ENCODE data around the gene DCAF5.
"Not testable (repeated sequence)": the region's sequence is repeated elsewhere in the genome, so short reads cannot be mapped to it uniquely, and the experiment has no call there.

Gene DCAF5

GRCh38 chr14:69076341-69076740, 76.6 kb downstream of the DCAF5 start:
- Histone ChIP-seq H3K9me3 (no peaks in the 10 kb centered on the region), H3K27me3 (no peaks in the 10 kb centered on the region), H3K4me2 (no peak overlapping the region), H3K36me3 (peaks cover 80% of the 10 kb centered on the region), H4K20me1 (no peaks in the 10 kb centered on the region), H3K9ac (no peak overlapping the region), H3K4me1 (no peaks in the 10 kb centered on the region), H3K4me3 (no peak overlapping the region), H3K27ac (no peak overlapping the region)
- TF ChIP-seq Cebpa-rat (IDR thresholded peaks at IDR 0.05), result no peak

GRCh38 chr14:69073915-69074314, 79.0 kb downstream of the DCAF5 start:
- no peak for TF ChIP-seq Cebpa-rat (IDR thresholded peaks at IDR 0.05)
- no peak overlapping the region for H3K9ac ChIP-seq
- H3K36me3 ChIP-seq, result peaks cover 91% of the 10 kb centered on the region
- H3K4me1 ChIP-seq, result no peaks in the 10 kb centered on the region
- H3K9me3 ChIP-seq, result no peaks in the 10 kb centered on the region
- H4K20me1 ChIP-seq, result no peaks in the 10 kb centered on the region
- H3K4me2 ChIP-seq, result no peak overlapping the region
- no peak overlapping the region for H3K27ac ChIP-seq
- no peak overlapping the region for H3K4me3 ChIP-seq
- H3K27me3 ChIP-seq, result no peaks in the 10 kb centered on the region

GRCh38 chr14:69073429-69073828, 79.5 kb downstream of the DCAF5 start:
- Histone ChIP-seq H3K27ac (no peak overlapping the region), H3K9me3 (no peaks in the 10 kb centered on the region), H3K9ac (no peak overlapping the region), H3K4me1 (no peaks in the 10 kb centered on the region), H3K4me2 (no peak overlapping the region), H3K27me3 (no peaks in the 10 kb centered on the region), H4K20me1 (no peaks in the 10 kb centered on the region), H3K4me3 (no peak overlapping the region), H3K36me3 (peaks cover 92% of the 10 kb centered on the region)
- TF ChIP-seq Cebpa-rat (IDR thresholded peaks at IDR 0.05), result no peak

GRCh38 chr14:69072584-69072983, 80.3 kb downstream of the DCAF5 start:
- H3K4me1 ChIP-seq, result no peaks in the 10 kb centered on the region
- no peak for TF ChIP-seq Cebpa-rat (IDR thresholded peaks at IDR 0.05)
- H4K20me1 ChIP-seq, result no peaks in the 10 kb centered on the region
- no peak overlapping the region for H3K4me2 ChIP-seq
- H3K36me3 ChIP-seq, result peaks cover 97% of the 10 kb centered on the region
- H3K27me3 ChIP-seq, result no peaks in the 10 kb centered on the region
- H3K4me3 ChIP-seq, result no peak overlapping the region
- no peak overlapping the region for H3K27ac ChIP-seq
- H3K9me3 ChIP-seq, result no peaks in the 10 kb centered on the region
- H3K9ac ChIP-seq, result no peak overlapping the region

GRCh38 chr14:69068744-69069421, 84.0 kb downstream of the DCAF5 start:
- Histone ChIP-seq H3K36me3 (peaks cover 96% of the 10 kb centered on the region), H3K9me3 (no peaks in the 10 kb centered on the region), H3K27ac (no peak overlapping the region), H4K20me1 (no peaks in the 10 kb centered on the region), H3K4me2 (no peak overlapping the region), H3K4me3 (no peak overlapping the region), H3K27me3 (no peaks in the 10 kb centered on the region), H3K9ac (no peak overlapping the region), H3K4me1 (no peaks in the 10 kb centered on the region)
- TF ChIP-seq Cebpa-rat (IDR thresholded peaks at IDR 0.05), result no peak

GRCh38 chr14:69066396-69067171, 86.3 kb downstream of the DCAF5 start:
- H3K9ac ChIP-seq, result no peak overlapping the region
- H3K4me1 ChIP-seq, result no peaks in the 10 kb centered on the region
- H3K4me2 ChIP-seq, result no peak overlapping the region
- H3K9me3 ChIP-seq, result no peaks in the 10 kb centered on the region
- no peak overlapping the region for H3K27ac ChIP-seq
- no peaks in the 10 kb centered on the region for H4K20me1 ChIP-seq
- no peaks in the 10 kb centered on the region for H3K27me3 ChIP-seq
- no peak for TF ChIP-seq Cebpa-rat (IDR thresholded peaks at IDR 0.05)
- peaks cover 97% of the 10 kb centered on the region for H3K36me3 ChIP-seq
- no peak overlapping the region for H3K4me3 ChIP-seq

GRCh38 chr14:69065934-69066333, 87.0 kb downstream of the DCAF5 start:
- H3K27me3 ChIP-seq, H3K9ac ChIP-seq, H3K4me1 ChIP-seq, H4K20me1 ChIP-seq, H3K9me3 ChIP-seq, H3K4me3 ChIP-seq, H3K4me2 ChIP-seq, H3K27ac ChIP-seq: not testable (repeated sequence)
- H3K36me3 ChIP-seq, result peaks cover 98% of the 10 kb centered on the region

- H3K36me3 ChIP-seq, result peaks cover 98% of the 10 kb centered on the region
- no peak overlapping the region for H3K9ac ChIP-seq
- no peaks in the 10 kb centered on the region for H3K4me1 ChIP-seq
- no peak for TF ChIP-seq Cebpa-rat (IDR thresholded peaks at IDR 0.05)
- H3K9me3 ChIP-seq, result no peaks in the 10 kb centered on the region
- no peaks in the 10 kb centered on the region for H3K27me3 ChIP-seq
- H4K20me1 ChIP-seq, result peaks cover 4% of the 10 kb centered on the region; the same call in 1 of the 2 replicates
- H3K4me3 ChIP-seq, result no peak overlapping the region
- H3K4me2 ChIP-seq, result no peak overlapping the region
- no peak overlapping the region for H3K27ac ChIP-seq
Observed at GRCh38 chr14:69064596-69064995, 88.3 kb downstream of the DCAF5 start.

GRCh38 chr14:69059658-69060623, 93.0 kb downstream of the DCAF5 start:
- H3K9me3 ChIP-seq, result no peaks in the 10 kb centered on the region

More at GRCh38 chr14:69059658-69060623, 93.0 kb downstream of the DCAF5 start:
- Histone ChIP-seq H3K4me1 (no peaks in the 10 kb centered on the region), H3K4me3 (no peak overlapping the region), H4K20me1 (peaks cover 11% of the 10 kb centered on the region; the same call in 1 of the 2 replicates), H3K36me3 (peaks cover 96% of the 10 kb centered on the region), H3K4me2 (no peak overlapping the region), H3K9ac (no peak overlapping the region), H3K27me3 (no peaks in the 10 kb centered on the region), H3K27ac (no peak overlapping the region)
- TF ChIP-seq Cebpa-rat (IDR thresholded peaks at IDR 0.05), result no peak

Data from BLaER1 (cell line).